DOHH2 (cell line): Measurements from ENCODE around the gene PRKAR1B.

Experiments used
- CTCF ChIP-seq: fragments of 200-600 bp; sonication (generic); IDR thresholded peaks from one replicate; pipeline ENCODE4 v1.5.1; 2014; ENCODE audit warnings: antibody characterized with exemption, mild to moderate bottlenecking, low read depth, low read length; ENCODE audit not compliant: poor library complexity, severe bottlenecking
- EZH2phosphoT487 ChIP-seq: fragments of 200-600 bp; sonication (generic); IDR thresholded peaks from 2 replicates; pipeline ENCODE4 v1.6.1; 2017; ENCODE audit warnings: borderline replicate concordance, mild to moderate bottlenecking, antibody characterized with exemption, low read length, moderate library complexity, mixed read lengths

GRCh38 chr7:674454-675410, 52.3 kb downstream of the PRKAR1B start:
- TF ChIP-seq CTCF (no peak), EZH2phosphoT487 (no peak)
